GM18499 (cell line): ENCODE results near the gene AKIRIN2.
A peak's percentile ranks its signal among the peaks of the same experiment; 100 is the strongest.

Source experiments
- ATAC-seq: cut with Tn5 transposase; IDR thresholded peaks from one replicate; pipeline ENCODE4 v1.9.1; 2021; ENCODE audit warnings: moderate number of reproducible peaks; ENCODE audit not compliant: insufficient read depth, unreplicated experiment

Gene AKIRIN2

GRCh38 chr6:87701676-87702588, at the start of gene AKIRIN2:
Gene AKIRIN2, minus strand, starts transcription at chr6:87702233. Its CDS starts 549 bp downstream, at chr6:87701684.
- peak; percentile 49 for ATAC-seq

- no peak for ATAC-seq
Observed at GRCh38 chr6:87747646-87748045, 45.6 kb upstream of the AKIRIN2 start.

GRCh38 chr6:87745966-87746721, 44.1 kb upstream of the AKIRIN2 start:
- no peak for ATAC-seq

GRCh38 chr6:87743454-87743853, 41.4 kb upstream of the AKIRIN2 start:
- no peak for ATAC-seq

- ATAC-seq = peak; percentile 51
Observed at GRCh38 chr6:87742106-87742505, 40.1 kb upstream of the AKIRIN2 start.

GRCh38 chr6:87741001-87741650, 39.1 kb upstream of the AKIRIN2 start:
- ATAC-seq = no peak

- ATAC-seq = no peak
Observed at GRCh38 chr6:87738744-87739143, 36.7 kb upstream of the AKIRIN2 start.

- ATAC-seq = no peak
Observed at GRCh38 chr6:87738000-87738399, 36.0 kb upstream of the AKIRIN2 start.

GRCh38 chr6:87736809-87737540, 34.9 kb upstream of the AKIRIN2 start:
- ATAC-seq = no peak

- ATAC-seq = peak; percentile 73
Observed at GRCh38 chr6:87731818-87732661, 30.0 kb upstream of the AKIRIN2 start.

GRCh38 chr6:87731080-87731479, 29.0 kb upstream of the AKIRIN2 start:
- no peak for ATAC-seq

- no peak for ATAC-seq
Observed at GRCh38 chr6:87729965-87730719, 28.1 kb upstream of the AKIRIN2 start.

GRCh38 chr6:87728706-87729105, 26.7 kb upstream of the AKIRIN2 start:
- no peak for ATAC-seq

GRCh38 chr6:87724983-87725811, 23.2 kb upstream of the AKIRIN2 start:
- ATAC-seq = peak; percentile 83

GRCh38 chr6:87723170-87724078, 21.4 kb upstream of the AKIRIN2 start:
- no peak for ATAC-seq

GRCh38 chr6:87722540-87723169, 20.6 kb upstream of the AKIRIN2 start:
- no peak for ATAC-seq
